ENCODE data around the gene SERINC1. TPM values are rescaled to one million over a fixed set of nuclear protein-coding genes. Genes with fewer than 3 reads are reported as not detected.

SERINC1 gene
- total RNA-seq, 1 donor from 2014 or later, result 91.1 TPM

- Mint-ChIP-seq H3K27ac (no peak overlapping the region), H3K4me3 (ENCODE audit: low read depth) (no peak overlapping the region), H3K27me3 (no peaks in the 10 kb centered on the region), H3K9me3 (ENCODE audit: low read depth) (no peaks in the 10 kb centered on the region), H3K4me1 (ENCODE audit: low read depth) (peaks cover 2% of the 10 kb centered on the region), H3K36me3 (ENCODE audit: insufficient read depth) (peaks cover 25% of the 10 kb centered on the region)
- TF ChIP-seq CTCF (IDR thresholded peaks at IDR 0.05; ENCODE audit: unreplicated experiment), result no peak
- no peak for DNase-seq (ENCODE audit: low spot score, unreplicated experiment)
Measured at GRCh38 chr6:122423734-122424133, 47.9 kb downstream of the SERINC1 start.

GRCh38 chr6:122422614-122423267 is 48.9 kb downstream of the SERINC1 start:
- Mint-ChIP-seq H3K27ac (no peak overlapping the region), H3K4me3 (ENCODE audit: low read depth) (no peak overlapping the region), H3K4me1 (ENCODE audit: low read depth) (peaks cover 2% of the 10 kb centered on the region), H3K36me3 (ENCODE audit: insufficient read depth) (peaks cover 25% of the 10 kb centered on the region), H3K9me3 (ENCODE audit: low read depth) (no peaks in the 10 kb centered on the region), H3K27me3 (no peaks in the 10 kb centered on the region)
- DNase-seq (ENCODE audit: low spot score, unreplicated experiment), result no peak
- no peak for TF ChIP-seq CTCF (IDR thresholded peaks at IDR 0.05; ENCODE audit: unreplicated experiment)

- DNase-seq (ENCODE audit: low spot score, unreplicated experiment), result no peak
- Mint-ChIP-seq H3K27me3 (no peaks in the 10 kb centered on the region), H3K9me3 (ENCODE audit: low read depth) (no peaks in the 10 kb centered on the region), H3K27ac (no peak overlapping the region), H3K36me3 (ENCODE audit: insufficient read depth) (peaks cover 24% of the 10 kb centered on the region), H3K4me3 (ENCODE audit: low read depth) (no peak overlapping the region), H3K4me1 (ENCODE audit: low read depth) (peaks cover 5% of the 10 kb centered on the region)
- TF ChIP-seq CTCF (IDR thresholded peaks at IDR 0.05; ENCODE audit: unreplicated experiment), result no peak
Measured at GRCh38 chr6:122422003-122422402, 49.6 kb downstream of the SERINC1 start.

GRCh38 chr6:122416825-122417224 is 54.8 kb downstream of the SERINC1 start:
- TF ChIP-seq CTCF (IDR thresholded peaks at IDR 0.05; ENCODE audit: unreplicated experiment), result no peak
- Mint-ChIP-seq H3K27me3 (no peaks in the 10 kb centered on the region), H3K36me3 (ENCODE audit: insufficient read depth) (peaks cover 22% of the 10 kb centered on the region), H3K4me3 (ENCODE audit: low read depth) (no peak overlapping the region), H3K9me3 (ENCODE audit: low read depth) (no peaks in the 10 kb centered on the region), H3K27ac (no peak overlapping the region), H3K4me1 (ENCODE audit: low read depth) (peaks cover 7% of the 10 kb centered on the region)
- DNase-seq (ENCODE audit: low spot score, unreplicated experiment), result no peak

- H3K36me3 Mint-ChIP-seq (ENCODE audit: insufficient read depth), result peaks cover 22% of the 10 kb centered on the region
Measured at GRCh38 chr6:122412001-122412400, 59.6 kb downstream of the SERINC1 start.

More at GRCh38 chr6:122412001-122412400, 59.6 kb downstream of the SERINC1 start:
- DNase-seq (ENCODE audit: low spot score, unreplicated experiment), result no peak
- no peak for TF ChIP-seq CTCF (IDR thresholded peaks at IDR 0.05; ENCODE audit: unreplicated experiment)
- no peaks in the 10 kb centered on the region for H3K9me3 Mint-ChIP-seq (ENCODE audit: low read depth)
- peaks cover 18% of the 10 kb centered on the region for H3K4me1 Mint-ChIP-seq (ENCODE audit: low read depth)
- H3K27me3 Mint-ChIP-seq, result no peaks in the 10 kb centered on the region
- no peak overlapping the region for H3K4me3 Mint-ChIP-seq (ENCODE audit: low read depth)
- H3K27ac Mint-ChIP-seq, result no peak overlapping the region

All from progenitor cell of endocrine pancreas (in vitro differentiated cells).